Lung (tissue), 12 donors: ENCODE measurements around the gene CATSPERB. TPM values are rescaled to one million over a fixed set of nuclear protein-coding genes. Genes with fewer than 3 reads are reported as not detected.
"Not testable (repeated sequence)": the region's sequence is repeated elsewhere in the genome, so short reads cannot be mapped to it uniquely, and the experiment has no call there.

Experiments
- ATAC-seq: fragments of 200-7000 bp; cut with Tn5 transposase; one replicate; pipeline ENCODE4 v1.9.1; 2020; ENCODE audit warnings: moderate number of reproducible peaks; ENCODE audit not compliant: insufficient read depth, low FRiP score
- DNase-seq, 3 donors: peaks; one replicate each; pipeline ENCODE4 v3.0.0-alpha.2; 2013 to 2017
- H3K27ac ChIP-seq, 2 donors: one replicate each; pipeline ENCODE4 v1.5.1; 2013; ENCODE audit warnings: mild to moderate bottlenecking in 2 of 2, moderate library complexity in 2 of 2, control low read depth in 1 of 2, inconsistent platforms in 1 of 2, low read depth in 1 of 2, low read length in 1 of 2
- H3K27me3 ChIP-seq, 3 donors: one replicate each; pipeline ENCODE4 v1.5.1; 2013; ENCODE audit warnings: low read length in 2 of 3; ENCODE audit not compliant: control insufficient read depth in 3 of 3, insufficient read depth in 3 of 3
- H3K36me3 ChIP-seq, 4 donors: one replicate each; pipeline ENCODE4 v1.5.1; 2013; ENCODE audit warnings: low read length in 4 of 4, mild to moderate bottlenecking in 1 of 4, moderate library complexity in 1 of 4; ENCODE audit not compliant: control insufficient read depth in 4 of 4, insufficient read depth in 4 of 4
- H3K4me1 ChIP-seq, 5 donors: one replicate each; pipeline ENCODE4 v1.5.1; 2013; ENCODE audit warnings: low read length in 5 of 5, mild to moderate bottlenecking in 2 of 5, moderate library complexity in 1 of 5; ENCODE audit not compliant: control insufficient read depth in 5 of 5, insufficient read depth in 5 of 5
- H3K4me3 ChIP-seq: one replicate; pipeline ENCODE4 v1.5.1; 2013; ENCODE audit warnings: mild to moderate bottlenecking, control low read depth, moderate library complexity
- H3K9ac ChIP-seq, 2 donors: one replicate each; pipeline ENCODE4 v1.5.1; 2013; ENCODE audit warnings: low read length in 2 of 2, control low read depth in 1 of 2; ENCODE audit not compliant: insufficient read depth in 1 of 2
- H3K9me3 ChIP-seq, 4 donors: one replicate each; pipeline ENCODE4 v1.5.1; 2013; ENCODE audit warnings: low read length in 3 of 4, mild to moderate bottlenecking in 1 of 4, moderate library complexity in 1 of 4; ENCODE audit not compliant: control insufficient read depth in 4 of 4, insufficient read depth in 3 of 4
- CTCF ChIP-seq: IDR thresholded peaks from 2 replicates; pipeline ENCODE4 v1.5.1; 2012; ENCODE audit warnings: mild to moderate bottlenecking; ENCODE audit errors: control extremely low read depth, extremely low read depth
- WGBS, 2 donors: extraction: QIAGEN DNeasy Blood & Tissue Kit; methylation state at CpG; one replicate each; pipeline ENCODE4 v1.1.7; 2013; 5-methylcytosine and 5-hydroxymethylcytosine counted together
- polyA plus RNA-seq, 2 donors: library from polyadenylated mRNA; stranded (reverse); fragments of 200-250 nt; gene quantifications; one replicate each; pipeline ENCODE4 v1.2.1, GENCODE V29; 2013
- total RNA-seq, 2 donors: library from RNA; depleted of rRNA in 1 of 2; stranded (reverse); fragments of >200 nt in 1 of 2; gene quantifications; one replicate each; pipeline ENCODE4 v1.2.1, GENCODE V29; 2014 to 2021
- donor health status: control.
- donor health status: control.
- donor health status: Bipolar disorder and iron deficiency.
- donor health status: healthy.
- donor health status: DM: yes; HTN: yes; CAD: no.

The CATSPERB gene
- total and polyA plus RNA-seq, 4 donors, result 0.57 to 9.0 (median 4.3) TPM

- no peaks in the 10 kb centered on the region for H3K36me3 ChIP-seq
- no peak for TF ChIP-seq CTCF
- H3K9ac ChIP-seq, result no peak overlapping the region
- no peaks in the 10 kb centered on the region for H3K9me3 ChIP-seq
- H3K27ac ChIP-seq, result no peak overlapping the region
- ATAC-seq (no peak), DNase-seq (no peak)
- H3K4me1 ChIP-seq, result peaks cover 0 to 4% (median 0%) of the 10 kb centered on the region in 5 donors
- peaks cover 2 to 17% (median 12%) of the 10 kb centered on the region in 3 donors for H3K27me3 ChIP-seq
- WGBS, 2 donors, result 68 to 69% methylated on average over 1 of the region's 1 CpG
- no peak overlapping the region for H3K4me3 ChIP-seq
Measured at GRCh38 chr14:91570021-91570420, 161.9 kb downstream of the CATSPERB start.

DNA sequence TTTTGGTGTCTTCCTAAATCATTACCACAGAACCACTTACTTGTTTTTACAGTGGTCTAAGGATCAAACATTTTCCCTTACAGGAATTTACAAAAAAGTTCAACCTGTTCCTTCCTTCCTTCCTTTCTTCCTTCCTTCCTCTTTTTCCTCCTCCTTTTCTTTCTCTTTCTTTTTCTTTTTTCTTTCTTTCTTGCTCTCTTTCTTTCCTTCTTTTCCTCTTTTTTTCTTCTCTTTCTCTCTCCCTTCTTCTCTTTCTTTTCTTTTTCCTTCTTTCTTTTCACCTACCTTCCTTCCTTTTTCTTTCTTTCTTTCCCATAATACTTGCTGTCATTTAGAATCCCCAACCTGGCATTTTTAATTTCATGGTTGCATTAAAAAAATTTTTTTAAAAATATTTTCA is 162.6 kb downstream of the CATSPERB start:
- Histone ChIP-seq H3K4me1 (peaks cover 0 to under 1% (median 0%) of the 10 kb centered on the region in 5 donors), H3K36me3 (no peaks in the 10 kb centered on the region), H3K9me3 (no peaks in the 10 kb centered on the region), H3K9ac (no peak overlapping the region), H3K27me3 (peaks cover 0 to 11% (median 6%) of the 10 kb centered on the region in 3 donors), H3K4me3 (no peak overlapping the region), H3K27ac (no peak overlapping the region)
- TF ChIP-seq CTCF, result no peak
- ATAC-seq (no peak), DNase-seq (no peak)

DNA sequence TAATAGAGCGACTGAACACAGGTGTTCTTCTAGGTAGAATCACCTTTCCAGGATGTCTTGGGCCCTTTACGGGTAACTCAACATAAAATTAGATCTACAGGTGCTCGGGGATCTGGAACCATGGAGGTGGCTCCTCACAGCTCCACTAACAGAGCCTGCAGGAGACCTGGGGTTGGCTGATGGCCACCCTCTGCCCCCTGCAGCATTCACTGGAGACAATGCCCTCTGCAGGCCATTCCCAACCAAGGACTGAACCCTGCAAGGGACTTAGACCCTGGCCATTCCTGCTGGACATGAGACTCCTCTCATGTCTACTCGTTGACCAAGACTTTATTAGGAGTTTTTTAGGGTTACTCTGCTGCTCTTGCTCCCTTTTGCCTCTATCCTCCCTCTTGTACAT is 163.3 kb downstream of the CATSPERB start:
- no peak for DNase-seq
- Histone ChIP-seq H3K9ac (no peak overlapping the region), H3K27me3 (peaks cover 0 to 8% (median 5%) of the 10 kb centered on the region in 3 donors), H3K9me3 (no peaks in the 10 kb centered on the region), H3K4me1 (no peaks in the 10 kb centered on the region), H3K36me3 (no peaks in the 10 kb centered on the region), H3K27ac (no peak overlapping the region), H3K4me3 (no peak overlapping the region)
- no peak for ATAC-seq
- no peak for TF ChIP-seq CTCF
- 90 to 95% methylated on average over 4 of the region's 4 CpGs for WGBS, 2 donors

- DNase-seq, H3K36me3 ChIP-seq, H3K9me3 ChIP-seq, H3K9ac ChIP-seq, ATAC-seq, H3K27me3 ChIP-seq, H3K4me1 ChIP-seq, H3K27ac ChIP-seq, H3K4me3 ChIP-seq: not testable (repeated sequence)
- WGBS, 2 donors, result 65 to 84% methylated on average over 4 of the region's 4 CpGs
Measured at GRCh38 chr14:91567827-91568226, 164.1 kb downstream of the CATSPERB start.
